Measurements from ENCODE around the gene CPN2.

Gene CPN2

DNA sequence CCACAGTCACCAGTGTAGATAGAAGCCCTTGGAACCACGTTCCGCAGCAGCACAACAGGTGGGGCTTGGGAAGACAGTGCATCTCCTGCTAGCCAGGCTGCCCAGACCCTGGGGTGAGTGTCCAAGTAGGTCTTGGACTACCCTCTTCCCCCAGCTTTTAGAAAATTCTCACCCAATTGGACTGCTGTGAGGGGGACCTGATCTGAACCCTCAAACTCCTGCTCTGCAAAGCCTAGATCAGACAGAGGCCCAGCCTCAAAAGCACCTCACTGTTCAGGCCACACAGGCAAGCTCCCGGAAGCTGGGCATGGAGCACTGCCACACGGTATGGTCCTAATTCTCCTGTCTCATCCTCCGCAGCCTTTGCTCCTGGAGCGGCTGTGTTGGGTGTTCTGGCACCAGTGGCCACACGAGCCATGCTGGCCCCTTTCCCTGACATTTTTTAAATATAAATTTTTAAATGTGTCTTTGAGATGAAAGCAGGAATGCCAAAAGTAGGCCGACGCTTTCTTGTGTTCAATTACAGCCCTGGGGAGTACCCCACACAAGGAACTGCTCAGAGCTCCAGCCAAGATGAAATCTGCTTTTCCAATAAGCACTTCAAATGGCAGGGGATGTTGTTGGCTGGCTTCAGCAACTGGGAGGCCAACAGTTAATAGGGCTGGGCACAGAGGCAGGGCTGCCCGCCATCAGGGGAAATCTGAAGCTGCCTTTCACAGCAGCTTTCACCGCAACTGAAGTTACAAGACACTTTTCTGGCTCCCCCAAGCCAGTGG is 40.9 kb downstream of the CPN2 start:
- DNase-seq: no peak

DNA sequence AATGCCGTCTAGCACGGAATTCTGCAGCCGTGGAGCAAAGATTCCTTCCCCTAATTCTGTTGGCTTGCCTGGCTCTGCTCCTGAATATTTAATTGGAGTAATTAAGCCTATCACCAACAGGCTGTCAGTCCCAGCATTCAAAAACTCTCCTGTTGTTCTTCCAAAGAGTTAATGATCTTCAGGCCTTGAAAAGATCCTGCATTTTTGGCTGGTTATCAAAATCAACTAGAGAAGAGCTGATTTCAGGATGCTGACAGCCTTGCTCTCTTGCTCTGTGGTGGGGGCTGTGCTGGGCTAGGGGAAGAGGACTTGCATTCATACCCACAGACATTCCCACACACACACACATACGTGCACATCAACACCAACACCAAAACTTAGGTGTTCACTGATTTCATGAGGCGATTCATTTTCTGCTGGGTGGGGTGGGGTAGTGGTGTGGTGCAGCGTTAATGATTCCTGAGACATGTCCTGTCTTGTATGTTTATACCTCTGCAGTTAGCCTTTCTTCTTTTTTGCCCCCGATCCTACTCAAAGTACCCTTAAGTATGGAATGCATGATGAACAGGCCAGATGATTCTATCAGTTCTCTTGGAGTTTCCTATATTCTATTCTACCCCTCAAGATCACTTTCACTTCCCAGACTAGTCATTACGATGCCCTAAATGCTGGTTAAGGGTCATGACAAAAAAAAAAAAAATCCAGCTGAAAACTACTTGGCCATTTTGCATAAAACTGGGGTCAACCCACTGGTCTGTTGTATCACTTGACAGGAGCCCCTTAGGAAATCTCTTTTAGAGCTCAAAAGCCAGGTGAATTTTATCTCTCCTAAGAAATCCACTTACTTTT is 42.3 kb downstream of the CPN2 start:
- peak; percentile 61 for DNase-seq

DNA sequence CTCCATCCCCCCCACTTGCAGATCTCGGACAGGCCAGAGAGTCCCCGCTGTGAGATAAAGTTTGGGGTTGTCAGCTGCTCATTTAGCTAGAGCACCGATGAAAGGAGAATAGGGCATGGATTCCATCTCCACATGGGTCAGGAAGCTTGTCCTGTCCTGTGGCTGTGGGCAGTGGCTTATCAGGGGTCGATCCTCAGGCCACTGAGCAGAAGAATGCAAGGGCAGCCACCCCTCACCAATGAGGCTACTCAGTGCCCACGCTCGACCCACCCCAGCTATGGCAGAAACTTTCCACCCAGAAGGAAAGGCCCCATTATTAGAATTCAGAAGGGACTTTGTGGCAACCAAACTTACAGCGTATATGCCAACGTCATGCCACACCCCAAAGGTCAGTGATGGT is 43.3 kb downstream of the CPN2 start:
- DNase-seq: no peak

DNA sequence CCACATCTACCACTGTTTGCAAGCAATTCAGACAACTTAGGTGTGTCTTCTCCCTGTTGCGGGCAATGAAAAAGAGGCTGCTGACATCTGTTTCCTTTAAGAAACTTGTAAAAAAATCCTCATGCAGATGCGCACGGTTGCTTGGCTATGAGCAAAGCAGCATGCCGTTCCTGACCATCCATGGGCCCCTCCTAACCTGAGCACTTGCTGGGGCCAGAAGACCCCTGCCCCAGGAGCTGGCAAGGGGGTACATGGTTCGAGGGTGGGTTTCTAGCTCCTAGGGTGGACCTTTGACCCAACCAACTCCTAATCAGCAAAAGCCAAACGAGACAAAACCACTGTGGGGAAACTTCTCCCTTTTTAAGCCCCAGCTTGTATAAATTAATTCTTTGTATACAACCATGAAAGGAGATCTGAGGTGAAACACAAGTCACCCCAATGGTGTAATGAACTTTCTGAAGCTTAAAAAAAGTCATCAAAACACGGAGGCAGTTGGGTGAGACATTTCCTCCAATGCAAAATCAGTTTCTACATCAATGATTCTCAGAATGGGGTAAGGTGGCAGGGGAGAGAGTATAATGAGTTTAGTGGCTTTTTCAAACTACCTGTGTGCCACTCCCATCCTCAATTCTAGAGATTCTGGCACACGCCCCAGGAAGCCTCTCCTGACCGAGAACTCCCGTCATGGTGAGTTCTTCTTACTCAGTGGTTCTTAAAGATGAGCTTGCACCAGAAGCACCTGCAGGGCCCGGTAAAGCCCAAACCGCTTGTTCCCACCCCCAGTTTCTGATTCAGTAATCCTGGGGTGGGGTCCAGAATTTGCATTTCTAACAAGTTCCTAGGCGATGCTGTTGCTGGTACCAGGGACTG is 44.1 kb downstream of the CPN2 start:
- no peak for DNase-seq

DNA sequence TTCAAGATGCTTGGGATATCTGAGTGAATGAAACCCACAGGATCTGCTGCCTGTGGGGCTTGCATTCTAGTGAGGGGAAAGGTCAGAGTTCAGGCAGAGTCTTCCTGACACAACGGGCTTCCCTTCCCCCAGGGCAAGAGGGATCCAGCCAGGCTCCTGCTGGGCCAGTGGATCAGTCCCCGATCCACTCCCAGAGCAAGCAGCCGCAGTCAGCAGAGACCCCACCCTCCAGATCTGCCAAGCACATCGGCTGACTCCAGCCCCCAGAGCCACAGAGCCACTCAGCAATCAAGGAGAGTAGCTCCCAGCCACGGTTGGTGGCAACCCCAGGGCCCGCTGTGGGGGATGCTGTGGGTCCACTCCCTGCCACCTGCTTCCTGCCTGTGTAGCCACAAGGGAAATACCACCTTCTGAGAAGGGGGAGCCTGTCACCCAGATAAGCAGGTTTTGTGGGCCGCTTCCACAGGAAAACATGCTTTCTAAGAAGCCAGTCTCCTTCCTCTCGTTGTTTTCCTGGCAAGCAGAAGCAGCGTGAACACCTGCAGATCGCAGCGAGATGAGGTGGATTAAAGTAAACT is 44.9 kb downstream of the CPN2 start:
- DNase-seq: no peak

DNA sequence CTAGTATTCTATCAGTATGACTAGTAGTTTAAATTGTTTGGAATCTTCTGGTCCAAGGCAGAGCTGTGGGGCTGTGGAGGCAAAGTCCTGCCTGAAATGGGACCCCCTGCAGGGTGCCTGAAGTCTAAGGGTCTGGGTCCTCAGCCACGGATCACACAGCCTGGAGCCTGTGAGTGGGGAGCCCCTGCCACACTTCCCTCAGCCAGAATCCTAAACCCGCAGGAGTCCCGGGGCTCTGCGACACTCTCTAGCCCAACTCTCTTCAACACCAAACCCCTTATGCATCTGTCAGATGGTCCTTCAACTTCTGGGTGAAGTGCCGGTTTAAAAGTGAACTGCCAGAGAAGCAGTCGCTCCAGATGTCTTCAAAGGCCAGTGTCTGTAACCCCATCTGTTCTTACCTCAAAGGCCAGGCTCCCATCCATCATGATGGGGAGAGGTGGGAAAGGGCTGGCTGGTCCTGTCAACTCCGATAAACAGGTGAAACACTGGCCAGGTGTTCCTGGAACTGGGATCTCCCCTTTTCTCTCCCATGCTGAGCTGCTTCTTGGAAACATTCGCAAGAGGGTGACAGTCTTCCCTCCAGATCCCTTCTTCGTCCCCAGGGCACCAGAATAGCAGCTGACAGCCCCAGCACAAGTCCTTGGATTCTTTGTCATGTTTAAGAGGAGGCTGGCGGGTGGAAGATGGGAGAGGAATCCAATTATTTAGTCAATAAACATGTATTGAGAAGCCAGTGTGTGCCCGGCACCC is 45.6 kb downstream of the CPN2 start:
- no peak for DNase-seq

DNA sequence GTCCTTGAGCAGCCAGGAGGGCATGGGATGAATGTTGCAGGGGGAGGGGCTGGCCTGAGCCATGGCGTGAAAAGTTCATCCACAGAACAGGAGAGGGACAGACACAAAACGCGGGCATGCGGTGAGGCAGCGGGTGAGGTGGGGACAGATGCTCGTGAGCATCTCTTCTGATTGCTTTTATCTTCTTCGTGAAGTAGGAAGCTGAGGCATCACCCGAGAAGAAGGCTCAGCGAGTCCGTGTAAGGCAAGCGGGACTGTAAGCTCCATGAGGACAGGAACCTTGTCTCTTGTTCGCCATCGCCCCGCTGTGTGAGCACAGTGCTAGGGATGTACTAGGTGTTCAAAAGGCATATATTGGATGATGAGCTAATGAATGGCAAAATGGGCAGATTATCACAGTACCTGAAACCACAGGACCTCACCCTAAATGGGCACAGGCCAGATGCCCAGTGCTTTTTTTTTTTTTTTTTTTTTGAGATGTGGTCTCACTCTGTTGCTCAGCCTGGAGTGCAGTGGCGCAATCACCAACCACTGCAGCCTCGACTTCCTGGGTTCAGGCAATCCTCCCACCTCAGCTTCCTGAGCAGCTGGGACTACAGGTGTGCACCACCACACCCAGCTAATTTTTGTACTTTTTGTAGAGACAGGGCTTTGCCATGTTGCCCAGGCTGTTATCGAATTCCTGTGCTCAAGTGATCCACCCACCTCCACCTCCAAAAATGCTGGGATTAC is 46.8 kb downstream of the CPN2 start:
- DNase-seq: no peak

DNA sequence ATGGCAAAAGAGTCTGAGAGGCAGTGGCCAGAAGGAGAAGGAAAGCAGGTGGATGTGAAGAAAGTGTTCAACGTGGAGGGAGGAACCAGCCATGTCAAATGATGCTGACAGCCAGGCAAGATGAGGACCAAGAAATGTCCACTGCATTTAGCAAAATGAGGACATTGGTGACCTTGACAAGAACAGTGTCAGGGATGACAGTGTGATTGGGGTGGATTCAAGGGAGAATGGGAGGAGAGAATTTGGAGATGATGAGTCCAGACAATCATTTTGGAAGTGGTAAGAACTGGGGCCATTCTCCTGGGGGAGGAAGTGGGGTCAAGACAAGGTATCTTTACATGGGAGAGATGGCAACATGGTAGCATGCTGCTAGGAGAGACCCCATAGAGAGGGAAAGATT is 47.4 kb downstream of the CPN2 start:
- no peak for DNase-seq

DNA sequence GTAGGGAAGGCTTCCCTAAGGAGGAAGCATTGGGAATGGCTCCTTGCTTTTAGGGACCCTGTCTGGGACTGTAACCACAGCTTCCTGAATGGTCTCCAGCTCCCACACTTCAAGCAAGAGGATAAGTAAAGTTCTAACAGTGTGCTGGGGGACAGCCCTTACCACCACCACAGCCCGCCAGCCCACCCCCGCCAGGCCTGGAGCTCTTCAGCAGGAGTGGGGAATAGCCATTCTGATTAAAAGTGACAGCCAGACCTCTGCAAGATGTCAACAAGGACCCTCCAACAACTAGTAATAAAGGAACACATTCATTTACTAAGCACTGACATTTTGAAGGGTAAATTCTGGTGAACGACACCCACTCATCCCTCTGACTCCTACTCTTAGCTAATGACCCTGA is 49.4 kb downstream of the CPN2 start:
- DNase-seq: no peak

DNA sequence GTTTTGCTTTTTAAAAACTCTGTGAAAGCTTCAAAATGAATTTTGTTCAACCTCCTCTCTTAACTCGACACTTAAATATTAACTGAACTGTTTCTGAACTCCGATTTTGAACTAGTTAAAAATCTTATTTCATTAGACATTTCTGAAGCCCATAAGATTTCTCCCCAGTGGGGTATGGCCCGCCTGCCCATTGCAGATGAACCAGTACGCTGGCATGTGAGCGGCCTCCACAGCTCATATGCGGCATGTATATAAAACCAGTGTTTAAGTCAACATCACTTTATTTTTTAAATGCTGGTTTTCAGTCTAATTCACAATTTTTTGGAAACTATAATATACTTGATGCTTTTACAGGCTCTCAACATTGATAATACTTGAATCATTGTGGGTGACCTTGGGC is 50.2 kb downstream of the CPN2 start:
- no peak for DNase-seq

DNA sequence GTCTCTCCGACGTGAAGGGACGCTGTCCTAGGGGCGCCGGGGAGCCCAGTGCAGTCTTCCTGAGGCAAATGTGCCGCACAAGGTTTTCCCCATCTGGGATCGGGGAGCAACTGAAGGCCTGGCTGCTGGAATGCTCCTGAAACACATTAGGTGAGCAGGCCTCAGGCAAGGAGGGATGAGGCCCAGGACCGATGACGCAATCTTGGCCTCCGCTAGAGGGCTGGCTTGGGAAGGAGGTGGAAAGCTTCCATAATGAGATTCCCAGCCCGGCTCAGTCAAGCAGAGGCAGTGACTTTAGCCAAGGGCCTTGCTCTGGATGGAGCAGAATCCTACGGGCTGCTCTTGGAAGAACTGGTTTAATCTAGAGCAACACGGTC is 50.8 kb downstream of the CPN2 start:
- DNase-seq: no peak

DNA sequence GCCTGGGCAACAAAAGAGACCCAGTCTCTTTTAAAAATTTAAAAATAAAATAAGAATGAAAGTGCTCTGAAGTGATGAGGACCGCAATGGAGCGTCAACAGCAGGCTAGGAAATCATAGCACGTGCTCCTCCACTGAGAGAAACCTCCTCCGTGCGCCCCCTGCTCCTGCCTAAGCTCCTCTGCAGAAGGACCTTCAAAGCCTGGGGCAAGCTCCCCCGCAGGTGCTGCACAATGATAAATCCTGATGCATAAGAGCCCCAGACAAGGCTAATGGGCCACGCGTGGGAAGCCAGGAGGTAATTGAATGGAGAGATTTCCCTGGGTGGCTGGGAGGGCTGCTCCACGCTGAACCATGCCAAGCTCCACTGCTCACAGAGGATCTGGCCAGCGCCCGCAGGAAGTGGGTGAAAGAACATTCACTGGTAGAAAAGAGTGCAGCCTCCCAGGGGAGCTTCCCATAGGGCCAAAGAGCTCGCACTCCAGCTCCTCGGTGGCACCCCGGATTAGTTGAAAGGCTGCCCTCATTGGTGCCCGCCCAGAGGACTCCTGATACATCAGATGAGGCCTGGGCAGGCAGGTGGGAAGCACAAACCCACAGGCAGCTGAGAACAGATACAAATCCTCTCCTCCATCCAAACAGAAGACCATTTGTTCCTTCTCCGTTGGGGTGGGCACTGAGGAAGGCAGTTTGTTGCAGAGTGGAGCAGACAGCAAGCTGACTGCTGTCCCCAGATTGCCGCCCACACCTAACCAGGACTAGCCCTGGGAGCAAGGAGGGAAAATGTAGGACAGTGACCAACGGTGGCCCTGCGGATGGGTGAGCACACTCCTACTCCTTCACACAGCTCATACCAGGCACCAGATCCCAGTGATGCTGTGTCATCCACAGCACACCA is 52.5 kb downstream of the CPN2 start:
- no peak for DNase-seq

DNA sequence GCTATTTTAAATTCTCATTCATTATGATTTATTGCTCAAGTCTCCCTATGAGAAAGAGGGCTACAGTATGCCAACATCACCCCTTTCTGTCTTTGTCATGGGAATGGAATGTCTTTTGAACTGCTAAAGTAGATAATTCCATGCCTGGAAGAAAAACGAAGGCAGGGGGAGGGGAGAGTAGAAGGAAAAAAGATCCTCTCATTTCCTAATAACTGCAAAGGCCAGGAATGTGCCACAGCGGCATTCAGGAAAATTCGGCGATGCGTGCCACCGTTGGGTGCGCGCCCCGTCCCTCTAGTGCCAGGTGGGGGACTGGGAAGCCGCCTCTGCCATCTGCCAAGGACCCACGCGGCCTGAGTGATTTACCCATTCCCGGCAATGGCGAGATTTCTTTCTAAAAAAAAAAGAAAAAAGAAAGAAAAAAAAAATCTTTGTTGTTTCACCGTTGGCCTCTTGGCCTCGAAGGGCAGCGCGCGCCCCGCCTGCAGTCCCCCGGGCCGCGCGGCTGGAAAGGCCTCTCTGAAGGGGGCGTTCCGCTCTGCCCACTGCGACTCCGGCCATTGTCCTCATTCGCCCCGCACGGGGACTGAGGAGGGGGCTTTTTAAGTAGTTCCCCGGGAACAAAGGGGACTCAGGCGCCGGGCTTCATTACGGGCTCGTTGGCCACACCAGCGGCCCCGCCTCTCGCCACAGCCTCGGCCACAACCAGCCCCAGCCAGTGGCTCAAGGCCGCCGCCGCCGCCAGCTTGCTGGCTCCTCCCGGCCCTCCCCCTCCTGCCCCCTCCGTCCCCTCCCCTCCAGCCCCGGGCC is 54.5 kb downstream of the CPN2 start:
- DNase-seq: no peak

DNA sequence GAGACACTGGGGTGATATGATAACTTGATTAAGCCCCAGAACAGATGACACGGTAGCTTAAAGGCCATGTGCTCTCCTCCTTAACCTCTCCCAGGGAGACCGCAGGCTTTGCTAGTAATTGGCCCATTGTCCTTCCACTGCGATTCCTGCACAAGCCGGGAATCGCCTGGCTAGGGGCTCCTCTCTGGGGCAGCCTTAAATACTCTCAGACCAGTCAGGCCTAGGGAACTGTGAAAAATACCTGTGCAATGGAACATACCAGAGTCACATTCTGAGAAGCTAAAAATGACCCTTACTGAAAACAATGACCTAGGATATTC is 56.3 kb downstream of the CPN2 start:
- no peak for DNase-seq

DNA sequence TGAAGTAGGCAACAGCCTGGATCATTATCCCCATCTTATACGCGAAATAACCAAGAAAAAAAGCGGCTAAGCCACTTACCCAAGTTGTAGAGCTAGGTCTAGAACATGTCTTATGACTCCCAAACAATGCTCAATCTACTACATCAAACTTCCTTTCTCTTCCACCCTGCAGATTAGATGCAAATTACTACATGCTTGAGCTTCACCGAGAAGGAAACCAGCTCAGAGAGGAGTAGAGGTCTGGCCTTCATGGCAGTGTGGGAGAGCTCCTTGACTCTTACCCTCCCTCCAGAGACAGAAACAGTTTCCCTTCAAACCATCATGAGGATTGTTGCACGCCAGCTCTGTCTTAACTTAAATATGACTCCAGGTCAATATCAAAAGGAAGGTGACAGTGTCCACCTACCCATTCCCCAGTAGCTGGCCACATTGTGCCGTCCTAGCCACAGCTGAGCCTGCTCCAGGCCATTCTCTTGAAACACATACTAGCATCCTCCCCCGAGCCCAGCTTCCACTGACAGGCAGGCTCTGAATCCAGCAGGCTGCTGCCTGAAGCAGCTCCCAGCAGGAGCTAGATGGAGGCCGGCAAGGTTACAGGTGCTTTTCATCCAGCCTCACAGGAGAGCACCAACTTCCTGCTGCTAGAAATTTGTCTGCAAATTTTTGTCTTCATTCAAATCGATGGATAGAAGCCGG is 56.8 kb downstream of the CPN2 start:
- no peak for DNase-seq

DNA sequence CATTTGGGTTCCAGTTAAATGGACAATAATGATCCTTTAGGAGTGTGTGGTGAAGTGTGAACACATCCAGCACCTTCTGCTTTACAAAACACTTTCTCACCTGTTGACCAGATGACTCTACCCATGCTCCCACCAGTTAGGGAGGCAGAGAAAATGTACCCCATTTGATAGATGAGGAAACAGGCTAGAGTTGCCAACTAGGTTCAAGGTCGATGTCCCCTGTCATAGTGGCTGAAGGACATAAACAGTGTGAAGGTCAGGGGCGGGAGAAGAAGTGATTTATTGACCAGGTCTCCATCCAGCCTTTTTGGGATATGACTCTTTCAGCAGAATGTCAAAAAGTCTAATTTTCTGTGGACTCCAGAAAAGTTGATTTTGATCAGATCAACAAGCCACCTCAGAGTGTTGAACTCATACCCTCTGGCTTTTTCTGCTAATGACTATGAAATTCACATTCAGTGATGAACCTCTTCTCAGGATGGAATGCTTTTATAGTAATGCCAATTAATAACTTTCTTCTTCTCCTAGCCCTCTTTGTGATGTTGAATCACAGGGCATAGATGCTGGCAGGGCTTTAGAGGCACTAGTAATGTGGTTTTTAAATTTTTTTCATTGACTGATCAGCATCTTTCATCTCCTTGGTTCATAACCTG is 57.5 kb downstream of the CPN2 start:
- DNase-seq: no peak

DNA sequence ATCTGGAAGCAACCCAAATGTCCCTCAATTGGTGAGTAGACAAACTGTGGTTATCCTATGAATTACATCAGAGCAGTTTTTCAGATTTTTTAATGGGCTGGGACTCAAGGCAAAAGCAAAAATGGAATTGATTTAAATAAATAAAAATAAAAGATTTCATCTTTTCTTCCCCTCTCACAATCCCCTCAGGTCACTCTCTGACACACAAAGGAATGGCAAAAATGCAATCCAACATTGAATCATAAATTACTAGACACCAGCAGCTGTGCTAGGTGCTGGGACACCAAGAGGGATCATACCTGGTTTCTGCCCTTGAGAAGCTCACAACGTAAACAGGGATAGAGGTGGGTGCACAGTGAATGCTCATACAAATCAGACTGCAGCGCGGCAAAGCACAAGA is 58.8 kb downstream of the CPN2 start:
- DNase-seq: no peak
